Endothelial cell (in vitro differentiated cells): ENCODE data around the gene GDF2. TPM values are rescaled to one million over a fixed set of nuclear protein-coding genes. Genes with fewer than 3 reads are reported as not detected.

ENCODE experiments used
- DNase-seq: peaks from one replicate; pipeline ENCODE4 v3.0.0; 2021; ENCODE audit warnings: low spot score
- H3K27ac Mint-ChIP-seq: one replicate; pipeline ENCODE4 v1.8.0; 2021; ENCODE audit warnings: mixed read lengths, inconsistent platforms; ENCODE audit not compliant: unreplicated experiment
- H3K27me3 Mint-ChIP-seq: one replicate; pipeline ENCODE4 v1.8.0; 2021; ENCODE audit warnings: mild to moderate bottlenecking, moderate library complexity, mixed read lengths, inconsistent platforms; ENCODE audit not compliant: unreplicated experiment
- H3K36me3 Mint-ChIP-seq: one replicate; pipeline ENCODE4 v1.8.0; 2021; ENCODE audit warnings: mild to moderate bottlenecking, low read depth, mixed read lengths, inconsistent platforms; ENCODE audit not compliant: unreplicated experiment
- H3K4me1 Mint-ChIP-seq: one replicate; pipeline ENCODE4 v1.8.0; 2021; ENCODE audit warnings: mild to moderate bottlenecking, mixed read lengths, inconsistent platforms; ENCODE audit not compliant: unreplicated experiment
- H3K4me3 Mint-ChIP-seq: one replicate; pipeline ENCODE4 v1.8.0; 2021; ENCODE audit warnings: mild to moderate bottlenecking, mixed read lengths, inconsistent platforms; ENCODE audit not compliant: unreplicated experiment
- H3K9me3 Mint-ChIP-seq: one replicate; pipeline ENCODE4 v1.8.0; 2021; ENCODE audit warnings: mixed read lengths, inconsistent platforms; ENCODE audit not compliant: unreplicated experiment
- CTCF ChIP-seq: fragments of 200-600 bp; sonication (generic); IDR thresholded peaks from one replicate; pipeline ENCODE4 v1.5.0; 2021; ENCODE audit warnings: antibody characterized with exemption; ENCODE audit not compliant: unreplicated experiment
- total RNA-seq: library from RNA; stranded (reverse); fragmentation: NEBNext Ultra II Directional; extraction: Animal tissue kit (Norgen Biotek cat#: 25700); gene quantifications from one replicate; pipeline ENCODE4 v1.2.1, GENCODE V29; 2021; ENCODE audit not compliant: unreplicated experiment

The GDF2 gene
- total RNA-seq, 1 donor from 2014 or later: not detected

GRCh38 chr10:47372726-47373125, 50.5 kb downstream of the GDF2 start:
- Mint-ChIP-seq H3K27me3 (peaks cover 3% of the 10 kb centered on the region), H3K4me3 (no peak overlapping the region), H3K9me3 (no peaks in the 10 kb centered on the region), H3K27ac (no peak overlapping the region), H3K36me3 (no peaks in the 10 kb centered on the region), H3K4me1 (no peaks in the 10 kb centered on the region)
- DNase-seq: peak; percentile 2
- no peak for TF ChIP-seq CTCF

GRCh38 chr10:47374611-47375536, 52.6 kb downstream of the GDF2 start:
- no peak for TF ChIP-seq CTCF
- Mint-ChIP-seq H3K36me3 (peaks cover 4% of the 10 kb centered on the region), H3K9me3 (no peaks in the 10 kb centered on the region), H3K4me1 (peaks cover 3% of the 10 kb centered on the region), H3K27me3 (peaks cover 9% of the 10 kb centered on the region), H3K4me3 (no peak overlapping the region), H3K27ac (no peak overlapping the region)
- DNase-seq: peak; percentile 1

- TF ChIP-seq CTCF: no peak
- Mint-ChIP-seq H3K4me3 (no peak overlapping the region), H3K27me3 (peaks cover 9% of the 10 kb centered on the region), H3K27ac (no peak overlapping the region), H3K36me3 (peaks cover 8% of the 10 kb centered on the region), H3K9me3 (no peaks in the 10 kb centered on the region), H3K4me1 (peaks cover 3% of the 10 kb centered on the region)
- no peak for DNase-seq
Observed at GRCh38 chr10:47376522-47377220, 54.4 kb downstream of the GDF2 start.

Other genes starting within 250 kb of the GDF2 start
- 0.74 TPM for gene GDF10, start 22.3 kb upstream of the GDF2 start, total RNA-seq
- not detected for gene RBP3, start 25.9 kb downstream of the GDF2 start, total RNA-seq
- 0.41 TPM for gene ZNF488, start 61.8 kb downstream of the GDF2 start, total RNA-seq
- gene ANXA8, start 161.7 kb downstream of the GDF2 start, total RNA-seq: not detected
- not detected for gene FAM25G, start 169.2 kb downstream of the GDF2 start, total RNA-seq
- gene AGAP9, start 201.2 kb downstream of the GDF2 start, total RNA-seq: 7.8 TPM